ENCODE measurements around the gene DVL3.
"Not testable (repeated sequence)": the region's sequence is repeated elsewhere in the genome, so short reads cannot be mapped to it uniquely, and the experiment has no call there.

The DVL3 gene

DNA sequence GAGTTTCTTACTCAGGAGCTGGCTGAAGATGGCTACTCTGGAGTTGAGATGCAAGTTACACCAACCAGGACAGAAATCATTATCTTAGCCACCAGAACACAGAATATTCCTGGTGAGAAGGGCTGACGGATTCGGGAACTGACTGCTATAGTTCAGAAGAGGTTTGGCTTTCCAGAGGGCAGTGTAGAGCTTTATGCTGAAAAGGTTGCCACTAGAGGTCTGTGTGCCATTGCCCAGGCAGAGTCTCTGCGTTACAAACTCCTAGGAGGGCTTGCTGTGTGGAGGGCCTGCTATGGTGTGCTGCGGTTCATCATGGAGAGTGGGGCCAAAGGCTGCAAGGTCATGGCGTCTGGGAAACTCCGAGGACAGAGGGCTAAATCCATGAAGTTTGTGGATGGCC, 5.4 kb upstream of the DVL3 start:
- not testable (repeated sequence) for DNase-seq (ENCODE audit: low read depth); H3K4me3 ChIP-seq (ENCODE audit: low read length)
- TF ChIP-seq, protein P1, sequence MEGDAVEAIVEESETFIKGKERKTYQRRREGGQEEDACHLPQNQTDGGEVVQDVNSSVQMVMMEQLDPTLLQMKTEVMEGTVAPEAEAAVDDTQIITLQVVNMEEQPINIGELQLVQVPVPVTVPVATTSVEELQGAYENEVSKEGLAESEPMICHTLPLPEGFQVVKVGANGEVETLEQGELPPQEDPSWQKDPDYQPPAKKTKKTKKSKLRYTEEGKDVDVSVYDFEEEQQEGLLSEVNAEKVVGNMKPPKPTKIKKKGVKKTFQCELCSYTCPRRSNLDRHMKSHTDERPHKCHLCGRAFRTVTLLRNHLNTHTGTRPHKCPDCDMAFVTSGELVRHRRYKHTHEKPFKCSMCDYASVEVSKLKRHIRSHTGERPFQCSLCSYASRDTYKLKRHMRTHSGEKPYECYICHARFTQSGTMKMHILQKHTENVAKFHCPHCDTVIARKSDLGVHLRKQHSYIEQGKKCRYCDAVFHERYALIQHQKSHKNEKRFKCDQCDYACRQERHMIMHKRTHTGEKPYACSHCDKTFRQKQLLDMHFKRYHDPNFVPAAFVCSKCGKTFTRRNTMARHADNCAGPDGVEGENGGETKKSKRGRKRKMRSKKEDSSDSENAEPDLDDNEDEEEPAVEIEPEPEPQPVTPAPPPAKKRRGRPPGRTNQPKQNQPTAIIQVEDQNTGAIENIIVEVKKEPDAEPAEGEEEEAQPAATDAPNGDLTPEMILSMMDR (conservative IDR thresholded peaks at IDR 0.05; ENCODE audit: low read depth, low read length) = peak; percentile 43

DNA sequence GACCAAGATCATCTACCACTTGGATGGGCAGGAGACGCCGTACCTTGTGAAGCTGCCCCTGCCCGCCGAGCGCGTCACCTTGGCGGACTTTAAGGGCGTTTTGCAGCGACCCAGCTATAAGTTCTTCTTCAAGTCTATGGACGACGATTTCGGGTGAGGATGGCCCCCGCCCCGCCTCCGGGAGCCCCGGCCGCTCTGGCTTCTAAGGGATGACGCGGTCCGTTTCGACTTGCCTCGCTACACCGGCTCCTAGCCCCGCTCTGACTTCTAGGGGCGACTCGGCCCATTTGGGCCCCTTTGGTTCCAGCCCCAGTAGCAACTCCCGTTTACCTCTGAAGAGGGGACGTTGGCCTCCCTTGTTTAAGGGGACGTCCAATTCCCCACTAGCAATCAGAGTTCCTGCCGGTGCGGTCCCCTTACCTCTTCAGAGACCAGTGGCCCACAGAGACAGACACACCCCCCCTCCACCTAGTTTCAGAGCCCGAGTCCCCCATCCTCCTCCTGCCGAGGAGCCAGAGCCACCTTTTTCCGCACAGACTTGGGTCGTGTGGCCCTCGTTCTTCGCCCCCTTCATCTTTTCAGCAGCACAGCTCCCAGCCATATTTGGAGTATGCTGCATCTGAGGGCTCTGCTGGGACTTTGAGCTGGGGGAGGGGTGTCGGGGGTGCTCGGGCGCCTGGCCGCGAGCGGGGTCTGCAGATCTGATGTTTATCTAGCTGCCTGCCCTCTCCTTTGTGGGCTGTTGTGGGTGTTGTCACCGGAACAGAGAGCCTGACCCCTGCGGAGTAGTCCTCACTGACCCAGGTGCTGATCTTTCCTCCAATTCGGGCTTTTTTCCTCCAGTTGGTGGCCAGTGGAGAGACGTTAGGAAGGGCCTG, 706 bp downstream of the DVL3 start:
- DNase-seq (ENCODE audit: low read depth) = no peak
- TF ChIP-seq, protein P1 (conservative IDR thresholded peaks at IDR 0.05; ENCODE audit: low read depth, low read length) = no peak
- peak overlapping the region; percentile 99 for H3K4me3 ChIP-seq (ENCODE audit: low read length)

DNA sequence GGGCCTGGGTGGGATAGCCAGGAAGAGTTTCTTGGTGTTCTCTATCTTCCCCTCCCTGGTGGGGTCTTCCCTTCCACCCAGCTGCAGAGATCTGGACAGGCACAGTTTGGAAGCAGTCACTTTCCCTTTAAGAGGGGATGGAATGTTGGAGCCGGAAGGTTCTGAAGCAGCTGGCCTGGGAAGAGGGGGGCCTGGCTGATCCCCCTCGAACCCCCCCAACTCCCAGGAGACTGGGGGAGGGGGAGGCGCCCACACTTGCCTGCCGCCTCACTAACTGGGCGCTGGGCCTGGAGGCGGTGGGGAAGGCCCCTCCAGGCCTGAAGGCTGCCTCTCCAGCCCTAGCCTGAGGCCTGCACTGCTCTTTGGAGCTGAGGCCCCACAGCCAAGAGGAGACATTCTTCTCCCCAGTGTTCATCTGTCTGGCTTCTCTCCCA, 1.4 kb downstream of the DVL3 start:
- TF ChIP-seq, protein P1 (conservative IDR thresholded peaks at IDR 0.05; ENCODE audit: low read depth, low read length) = no peak
- H3K4me3 ChIP-seq (ENCODE audit: low read length) = peak overlapping the region; percentile 99
- no peak for DNase-seq (ENCODE audit: low read depth)

DNA sequence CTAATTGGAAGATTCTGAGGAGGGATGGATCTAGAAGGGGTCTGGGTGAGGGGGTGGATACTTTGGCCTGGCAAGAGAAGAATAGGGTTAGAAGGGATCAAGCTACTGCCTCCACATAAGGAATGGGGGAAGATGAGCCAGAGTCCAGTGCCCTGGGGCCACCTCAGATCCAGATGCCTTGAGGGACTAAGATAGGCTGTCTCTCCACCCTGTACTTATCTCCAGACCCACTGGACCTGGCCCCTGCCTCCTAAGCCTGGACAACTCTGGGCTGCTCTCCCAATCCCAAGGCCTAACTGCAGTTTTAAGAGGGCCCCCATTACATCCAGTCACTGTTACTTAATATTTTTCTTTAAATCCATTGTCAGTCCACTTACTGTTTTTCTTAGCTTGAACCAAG, 2.0 kb downstream of the DVL3 start:
- no peak for DNase-seq (ENCODE audit: low read depth)
- TF ChIP-seq, protein P1 (conservative IDR thresholded peaks at IDR 0.05; ENCODE audit: low read depth, low read length) = no peak
- peak overlapping the region; percentile 99 for H3K4me3 ChIP-seq (ENCODE audit: low read length)

DNA sequence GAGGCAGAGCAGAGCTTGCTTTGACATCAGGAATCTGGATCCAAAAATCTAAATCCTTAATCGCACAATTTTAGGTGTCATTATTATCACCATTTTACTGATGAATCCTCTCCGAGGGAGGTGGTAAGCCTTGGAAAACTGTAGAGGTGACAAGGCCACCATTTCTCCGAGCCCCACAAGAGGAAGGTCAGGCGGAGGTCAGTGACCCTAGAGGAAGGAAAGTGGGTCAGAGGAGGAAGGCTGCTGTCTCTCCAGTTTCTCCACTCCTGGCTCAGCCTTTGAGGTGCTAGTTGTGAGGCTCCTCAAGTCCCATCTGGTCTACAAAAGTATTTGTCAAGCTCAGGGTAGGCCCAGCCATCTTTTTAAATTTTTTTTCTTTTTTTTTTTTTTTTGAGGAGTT, 3.2 kb downstream of the DVL3 start:
- TF ChIP-seq, protein P1 (conservative IDR thresholded peaks at IDR 0.05; ENCODE audit: low read depth, low read length) = no peak
- H3K4me3 ChIP-seq (ENCODE audit: low read length) = peak overlapping the region; percentile 99
- no peak for DNase-seq (ENCODE audit: low read depth)

DNA sequence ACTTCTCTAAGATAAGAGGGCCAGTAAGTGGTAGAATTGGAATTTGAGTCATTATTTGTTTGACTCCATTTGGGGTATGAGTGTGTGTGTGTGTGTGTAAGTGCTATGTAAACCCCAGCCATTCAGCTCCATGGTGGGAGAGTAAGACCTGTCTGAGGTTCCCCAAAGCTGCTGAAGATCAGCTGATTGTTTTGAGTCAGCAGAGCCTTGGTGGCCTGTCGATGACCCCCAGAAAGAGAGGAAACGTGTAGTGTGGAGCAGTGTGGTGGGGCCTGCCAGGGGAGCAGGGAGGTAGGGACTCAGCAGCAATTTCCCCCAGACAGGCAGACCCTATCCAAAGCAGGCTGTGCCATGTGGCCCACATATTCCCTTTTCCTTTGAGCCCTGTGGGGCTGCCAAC, 5.3 kb downstream of the DVL3 start:
- peak; percentile 97 for DNase-seq (ENCODE audit: low read depth)
- peak overlapping the region; percentile 24 for H3K4me3 ChIP-seq (ENCODE audit: low read length)
- TF ChIP-seq, protein P1 (conservative IDR thresholded peaks at IDR 0.05; ENCODE audit: low read depth, low read length) = no peak

DNA sequence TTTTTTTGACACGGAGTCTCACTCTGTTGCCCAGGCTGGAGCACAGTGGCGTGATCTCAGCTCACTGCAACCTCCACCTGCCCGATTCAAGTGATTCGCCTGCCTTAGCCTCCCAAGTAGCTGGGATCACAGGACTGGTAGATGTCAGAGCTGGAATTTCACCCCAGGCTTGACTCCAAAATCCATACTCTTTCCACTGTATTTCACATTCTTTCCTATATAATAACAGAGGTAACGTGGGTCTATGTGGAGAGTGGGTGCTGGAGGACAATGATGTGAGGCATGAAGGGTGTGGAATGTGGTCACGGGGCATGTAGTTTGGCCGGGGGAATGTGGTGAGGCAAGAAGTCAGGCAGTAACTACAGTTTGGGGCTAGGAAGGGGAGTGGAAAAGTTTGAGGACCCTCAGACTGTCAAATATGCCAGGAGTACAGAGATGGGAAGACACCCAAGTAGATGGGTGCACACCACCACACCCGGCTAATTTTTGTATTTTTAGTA, 7.4 kb downstream of the DVL3 start:
- DNase-seq (ENCODE audit: low read depth); H3K4me3 ChIP-seq (ENCODE audit: low read length): not testable (repeated sequence)
